Skeletal muscle tissue (tissue), 4 donors: Measurements from ENCODE around the gene RHOV. TPM values are rescaled to one million over a fixed set of nuclear protein-coding genes. Genes with fewer than 3 reads are reported as not detected.
A peak's percentile ranks its signal among the peaks of the same experiment; 100 is the strongest.
"Not testable (repeated sequence)": the region's sequence is repeated elsewhere in the genome, so short reads cannot be mapped to it uniquely, and the experiment has no call there.

Source experiments
- H3K27ac ChIP-seq: one replicate; pipeline ENCODE4 v1.7.0; 2013; ENCODE audit warnings: mild to moderate bottlenecking, low read depth, low read length, inconsistent platforms
- H3K27me3 ChIP-seq, 3 donors: one replicate each; pipeline ENCODE4 v1.7.0; 2013; ENCODE audit warnings: low read length in 3 of 3; ENCODE audit not compliant: control insufficient read depth in 3 of 3, insufficient read depth in 3 of 3
- H3K36me3 ChIP-seq, 3 donors: one replicate each; pipeline ENCODE4 v1.7.0; 2013; ENCODE audit warnings: low read length in 3 of 3; ENCODE audit not compliant: control insufficient read depth in 3 of 3, insufficient read depth in 3 of 3
- H3K4me1 ChIP-seq, 3 donors: one replicate each; pipeline ENCODE4 v1.7.0; 2013; ENCODE audit warnings: low read length in 3 of 3, mild to moderate bottlenecking in 3 of 3; ENCODE audit not compliant: control insufficient read depth in 3 of 3, insufficient read depth in 3 of 3
- H3K4me3 ChIP-seq, 3 donors: one replicate each; pipeline ENCODE4 v1.7.0; 2013; ENCODE audit warnings: low read length in 3 of 3
- H3K9ac ChIP-seq, 3 donors: one replicate each; pipeline ENCODE4 v1.7.0; 2013; ENCODE audit warnings: low read length in 3 of 3, mild to moderate bottlenecking in 3 of 3, moderate library complexity in 2 of 3, low read depth in 1 of 3
- H3K9me3 ChIP-seq, 3 donors: one replicate each; pipeline ENCODE4 v1.7.0; 2013; ENCODE audit warnings: low read length in 3 of 3; ENCODE audit not compliant: control insufficient read depth in 3 of 3
- total RNA-seq: library from RNA; depleted of rRNA; stranded (reverse); fragments of >200 nt; gene quantifications from one replicate; pipeline ENCODE4 v1.2.3, GENCODE V29; 2014
- donor health status: Osteomylitis.

The RHOV gene
- total RNA-seq, 1 donor from 2014 or later, result 1.0 TPM

DNA sequence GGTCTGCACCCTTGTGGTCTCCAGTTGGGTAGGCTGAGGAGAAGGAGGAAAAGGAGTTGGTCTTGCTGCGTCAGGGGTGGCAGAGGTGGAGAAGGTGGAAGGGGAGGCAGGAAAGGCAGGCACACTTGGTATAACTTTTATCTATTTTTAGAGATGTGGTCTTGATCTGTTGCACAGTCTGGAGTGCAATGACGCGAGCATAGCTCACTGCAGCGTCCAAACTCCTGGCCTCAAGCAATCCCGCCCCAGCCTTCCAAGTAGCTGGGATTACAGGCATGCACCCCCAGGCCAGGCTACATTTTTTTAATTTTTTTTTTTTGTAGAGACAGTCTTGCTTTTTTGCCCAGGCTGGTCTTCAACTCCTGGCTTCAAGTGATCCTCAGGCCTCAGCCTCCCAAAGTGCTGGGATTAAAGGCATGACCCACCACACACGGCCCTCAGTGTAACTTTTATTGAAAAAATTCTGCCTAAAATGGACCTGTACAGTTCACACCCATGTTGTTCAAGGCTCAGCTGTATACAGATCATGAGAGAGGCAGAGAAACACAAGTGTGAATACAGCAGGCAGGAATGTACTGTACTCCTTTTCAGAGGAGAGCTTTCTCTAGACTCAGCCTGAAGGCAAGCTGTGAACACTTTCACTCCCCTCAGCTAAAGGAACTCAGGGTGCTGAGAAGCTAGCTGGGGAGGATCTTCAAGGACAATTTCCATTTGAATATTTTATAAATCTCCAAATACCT is 2.1 kb upstream of the RHOV start:
- H3K27me3 ChIP-seq, result peaks cover 10 to 18% (median 16%) of the 10 kb centered on the region in 3 donors

DNA sequence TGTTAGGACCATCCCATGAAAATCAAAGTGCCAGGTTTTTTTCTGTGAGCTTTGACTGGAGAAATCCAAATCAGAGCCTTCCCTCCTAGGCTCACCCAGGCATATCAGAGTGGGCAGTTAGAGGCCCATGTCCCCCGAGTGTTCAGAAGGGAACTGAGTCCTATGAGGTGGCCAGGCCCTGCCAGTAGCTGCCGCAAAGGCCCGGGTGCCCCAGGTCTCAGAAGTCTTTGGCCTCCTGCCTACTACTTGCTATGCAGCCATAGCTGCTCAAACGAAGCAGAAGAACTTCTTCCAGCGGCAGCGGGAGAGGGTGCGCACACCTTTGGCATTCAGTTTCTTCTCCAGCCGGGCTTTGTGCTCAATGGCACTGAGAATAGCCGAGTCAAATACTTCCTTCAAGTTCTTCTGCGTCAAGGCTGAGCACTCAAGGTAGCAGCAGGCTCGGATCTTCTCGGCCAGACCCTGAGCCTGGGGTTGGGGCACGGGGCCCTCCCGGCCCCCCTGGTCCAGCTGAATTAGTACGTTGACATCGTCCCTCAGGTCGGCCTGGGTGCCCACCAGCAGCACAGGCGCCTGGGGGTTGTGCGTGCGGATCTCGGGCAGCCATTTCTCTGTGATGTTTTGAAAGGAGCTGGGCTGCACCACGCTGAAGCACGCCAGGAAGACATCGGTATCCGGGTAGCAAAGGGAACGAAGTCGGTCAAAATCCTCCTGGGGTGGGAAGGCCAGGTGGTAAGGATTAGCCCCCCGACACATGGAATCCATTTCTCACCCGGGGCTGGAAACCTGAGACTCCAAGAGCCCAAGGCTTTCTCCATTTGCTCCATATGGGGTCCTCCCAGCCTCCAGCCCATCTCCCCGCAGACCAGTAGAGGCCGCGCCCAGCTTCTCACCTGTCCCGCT is 992 bp downstream of the RHOV start:
- peak overlapping the region in 1 of 3 donors; percentile 27 for H3K9ac ChIP-seq
- H3K27me3 ChIP-seq, result peaks cover 13 to 24% (median 16%) of the 10 kb centered on the region in 3 donors
- no peaks in the 10 kb centered on the region for H3K36me3 ChIP-seq
- H3K9me3 ChIP-seq, result no peaks in the 10 kb centered on the region
- peak overlapping the region; percentile 24 to 66 (median 63) for H3K4me3 ChIP-seq
- peaks cover 6 to 8% (median 7%) of the 10 kb centered on the region in 3 donors for H3K4me1 ChIP-seq
- H3K27ac ChIP-seq, result no peak overlapping the region

More for the DNA sequence above, 2.1 kb upstream of the RHOV start:
- Histone ChIP-seq H3K36me3 (no peaks in the 10 kb centered on the region), H3K4me3 (no peak overlapping the region), H3K4me1 (peaks cover 6 to 8% (median 7%) of the 10 kb centered on the region in 3 donors), H3K9me3 (no peaks in the 10 kb centered on the region), H3K9ac (no peak overlapping the region), H3K27ac (no peak overlapping the region)

DNA sequence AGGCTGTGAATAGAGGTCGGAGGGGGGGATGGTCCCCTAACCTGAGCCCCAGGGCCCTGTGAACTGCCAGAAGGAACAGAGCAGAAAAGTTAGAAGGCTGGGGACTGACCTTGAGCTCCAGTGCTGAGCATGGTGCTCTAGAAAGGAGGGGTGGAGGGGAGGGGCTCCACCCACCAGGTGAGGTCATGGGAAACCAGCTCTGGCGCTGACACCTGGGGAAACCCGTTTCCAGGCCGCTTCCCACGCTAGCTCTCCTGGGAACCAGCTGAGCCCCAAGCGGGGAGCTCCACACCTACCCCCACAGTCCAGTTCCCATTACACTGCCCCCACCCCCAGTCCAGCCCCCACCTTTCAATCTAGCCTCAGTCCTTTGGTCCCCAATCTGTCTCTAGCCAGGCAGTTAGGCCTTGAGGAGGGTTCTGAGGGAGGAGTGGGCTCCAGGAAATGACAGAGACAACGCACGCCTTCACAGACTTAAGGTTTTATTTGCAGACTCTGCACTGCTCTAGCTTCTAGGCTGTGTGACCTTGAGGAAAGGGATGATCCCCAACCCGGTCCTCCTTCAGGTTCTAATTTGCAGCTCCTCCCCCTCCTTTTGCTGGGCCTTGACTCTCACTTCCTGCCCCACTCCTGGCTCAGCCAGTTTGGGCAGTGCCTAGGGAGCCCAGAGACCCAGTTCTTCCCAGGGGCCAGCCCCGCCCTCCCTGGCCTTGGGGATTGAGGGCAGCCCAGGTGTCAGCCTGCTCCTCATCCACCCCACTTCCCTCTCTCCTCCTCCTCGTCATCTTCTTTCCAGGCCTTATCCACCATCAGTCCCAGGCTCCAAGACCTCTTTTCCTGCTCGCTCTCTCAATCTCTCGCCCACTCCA is 2.1 kb downstream of the RHOV start:
- H3K9me3 ChIP-seq, result no peaks in the 10 kb centered on the region
- H3K9ac ChIP-seq, result no peak overlapping the region
- H3K4me1 ChIP-seq, result peaks cover 6 to 8% (median 7%) of the 10 kb centered on the region in 3 donors
- no peak overlapping the region for H3K27ac ChIP-seq
- peaks cover 13 to 24% (median 16%) of the 10 kb centered on the region in 3 donors for H3K27me3 ChIP-seq
- H3K36me3 ChIP-seq, result no peaks in the 10 kb centered on the region
- no peak overlapping the region for H3K4me3 ChIP-seq

DNA sequence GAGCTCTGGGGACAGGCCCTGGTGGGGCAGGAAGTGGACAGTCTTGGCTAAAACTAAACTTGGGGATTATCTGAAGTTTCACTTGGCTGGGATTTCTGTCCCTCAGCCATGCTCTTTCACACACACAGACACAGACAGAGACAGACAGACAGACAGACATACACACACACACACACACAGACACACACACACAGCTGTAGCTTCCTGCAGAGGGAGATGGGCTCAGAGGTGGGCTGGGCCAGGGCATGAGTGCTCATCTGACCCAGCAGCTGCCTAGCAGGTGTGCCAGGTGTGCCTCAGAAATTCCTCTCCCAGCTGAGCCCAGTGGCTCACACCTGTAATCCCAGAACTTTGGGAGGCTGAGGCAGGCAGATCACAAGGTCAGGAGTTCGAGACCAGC is 3.3 kb downstream of the RHOV start:
- no peaks in the 10 kb centered on the region for H3K36me3 ChIP-seq
- no peak overlapping the region for H3K27ac ChIP-seq
- no peak overlapping the region for H3K4me3 ChIP-seq
- peaks cover 6 to 8% (median 7%) of the 10 kb centered on the region in 3 donors for H3K4me1 ChIP-seq
- peaks cover 13 to 24% (median 21%) of the 10 kb centered on the region in 3 donors for H3K27me3 ChIP-seq
- no peak overlapping the region for H3K9ac ChIP-seq
- no peaks in the 10 kb centered on the region for H3K9me3 ChIP-seq

DNA sequence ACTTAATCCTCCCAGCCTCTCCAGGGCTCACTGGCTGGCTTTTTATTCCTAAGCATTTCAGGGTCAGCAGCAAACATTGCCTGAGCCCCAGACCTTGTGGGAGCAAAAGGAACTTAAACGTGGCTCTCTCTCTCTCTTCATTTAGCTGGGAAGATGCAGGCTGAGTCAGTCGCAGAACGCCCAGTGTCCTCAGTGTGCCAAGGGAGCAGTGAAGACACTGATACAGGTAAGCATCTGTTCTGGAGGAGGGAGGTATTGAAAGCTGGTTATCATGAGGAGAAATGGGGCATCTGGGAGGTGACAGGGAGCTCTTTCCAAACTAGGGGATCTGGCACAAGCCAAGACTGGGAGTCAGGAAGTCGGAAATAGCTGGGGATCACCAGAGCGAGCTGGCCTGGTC is 4.3 kb downstream of the RHOV start:
- Histone ChIP-seq H3K27ac (no peak overlapping the region), H3K4me3 (no peak overlapping the region), H3K9me3 (no peaks in the 10 kb centered on the region), H3K4me1 (peaks cover 6 to 8% (median 7%) of the 10 kb centered on the region in 3 donors), H3K36me3 (no peaks in the 10 kb centered on the region), H3K27me3 (peaks cover 13 to 24% (median 23%) of the 10 kb centered on the region in 3 donors), H3K9ac (no peak overlapping the region)

DNA sequence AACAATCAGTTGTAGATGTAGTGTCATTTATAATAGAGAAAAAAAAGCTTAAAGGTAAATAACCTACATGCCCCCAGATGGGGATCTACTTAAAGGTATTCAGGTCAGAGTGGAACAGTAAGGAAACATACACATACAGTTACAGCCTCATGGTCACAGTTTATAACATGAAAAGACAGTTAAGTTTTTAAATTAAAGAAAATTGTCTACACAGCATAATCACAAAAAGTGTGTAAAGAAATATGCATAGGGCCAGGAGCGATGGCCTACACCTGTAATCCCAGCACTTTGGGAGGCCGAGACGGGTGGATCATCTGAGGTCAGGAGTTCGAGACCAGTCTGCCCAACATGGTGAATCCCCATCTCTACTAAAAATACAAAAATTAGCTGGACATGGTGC is 6.8 kb downstream of the RHOV start:
- H3K36me3 ChIP-seq, result no peaks in the 10 kb centered on the region
- no peaks in the 10 kb centered on the region for H3K4me1 ChIP-seq
- no peak overlapping the region for H3K9ac ChIP-seq
- peaks cover 14 to 23% (median 18%) of the 10 kb centered on the region in 3 donors for H3K27me3 ChIP-seq
- no peak overlapping the region for H3K27ac ChIP-seq
- H3K4me3 ChIP-seq, result no peak overlapping the region
- H3K9me3 ChIP-seq, result no peaks in the 10 kb centered on the region

DNA sequence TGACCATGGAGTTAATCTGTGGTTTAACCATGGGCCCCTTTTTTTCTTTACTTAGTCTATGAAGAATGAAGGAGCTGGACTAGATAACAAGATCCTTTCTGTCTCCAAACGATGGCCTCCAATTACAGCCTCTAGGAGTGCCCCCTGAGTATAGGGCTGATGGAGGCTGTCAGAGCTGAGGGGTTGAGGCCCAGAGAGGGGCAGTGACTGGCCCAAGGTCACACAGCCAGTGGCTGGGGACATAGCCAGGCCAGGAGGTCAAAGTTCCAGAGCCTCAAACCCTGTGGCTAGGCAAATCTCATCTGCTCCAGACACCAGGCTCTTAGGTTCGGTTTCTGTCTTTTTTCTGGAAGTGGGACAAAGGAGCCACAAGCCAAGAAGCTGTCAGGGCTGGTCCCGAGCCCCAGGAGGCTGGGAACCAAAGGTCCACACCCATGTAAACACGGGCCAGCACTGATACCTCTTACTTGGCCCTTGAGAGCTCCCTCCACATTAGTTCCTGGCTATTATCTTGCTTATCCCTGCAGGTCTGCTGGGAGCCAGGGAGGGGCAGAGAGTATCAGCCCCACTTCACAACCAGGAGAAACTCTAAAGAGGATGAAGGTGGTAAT is 10.3 kb downstream of the RHOV start:
- Histone ChIP-seq H3K4me3 (no peak overlapping the region), H3K27me3 (peaks cover 18 to 26% (median 20%) of the 10 kb centered on the region in 3 donors), H3K9me3 (no peaks in the 10 kb centered on the region), H3K9ac (no peak overlapping the region), H3K27ac (no peak overlapping the region), H3K4me1 (no peaks in the 10 kb centered on the region), H3K36me3 (no peaks in the 10 kb centered on the region)

DNA sequence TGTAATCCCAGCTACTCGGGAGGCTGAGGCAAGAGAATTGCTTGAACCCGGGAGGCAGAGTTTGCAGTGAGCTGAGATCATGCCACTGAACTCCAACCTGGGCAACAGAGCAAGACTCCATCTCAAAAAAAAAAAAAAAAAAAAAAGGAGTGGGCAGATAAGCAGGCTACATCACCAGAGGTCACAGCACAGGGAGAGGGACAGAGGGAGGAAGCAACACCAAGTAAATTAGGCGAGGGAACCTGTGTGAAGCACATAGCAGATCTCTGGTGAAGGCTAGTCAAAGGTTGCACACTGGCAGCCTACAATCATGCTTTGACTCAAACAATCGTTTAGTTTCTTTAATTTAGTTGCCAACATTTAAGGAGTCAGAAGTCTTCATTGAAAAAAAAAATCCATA is 12.9 kb downstream of the RHOV start:
- H3K9ac ChIP-seq, H3K9me3 ChIP-seq, H3K4me1 ChIP-seq, H3K4me3 ChIP-seq, H3K36me3 ChIP-seq, H3K27ac ChIP-seq: not testable (repeated sequence)
- H3K27me3 ChIP-seq, result peaks cover 23 to 30% (median 24%) of the 10 kb centered on the region in 3 donors

DNA sequence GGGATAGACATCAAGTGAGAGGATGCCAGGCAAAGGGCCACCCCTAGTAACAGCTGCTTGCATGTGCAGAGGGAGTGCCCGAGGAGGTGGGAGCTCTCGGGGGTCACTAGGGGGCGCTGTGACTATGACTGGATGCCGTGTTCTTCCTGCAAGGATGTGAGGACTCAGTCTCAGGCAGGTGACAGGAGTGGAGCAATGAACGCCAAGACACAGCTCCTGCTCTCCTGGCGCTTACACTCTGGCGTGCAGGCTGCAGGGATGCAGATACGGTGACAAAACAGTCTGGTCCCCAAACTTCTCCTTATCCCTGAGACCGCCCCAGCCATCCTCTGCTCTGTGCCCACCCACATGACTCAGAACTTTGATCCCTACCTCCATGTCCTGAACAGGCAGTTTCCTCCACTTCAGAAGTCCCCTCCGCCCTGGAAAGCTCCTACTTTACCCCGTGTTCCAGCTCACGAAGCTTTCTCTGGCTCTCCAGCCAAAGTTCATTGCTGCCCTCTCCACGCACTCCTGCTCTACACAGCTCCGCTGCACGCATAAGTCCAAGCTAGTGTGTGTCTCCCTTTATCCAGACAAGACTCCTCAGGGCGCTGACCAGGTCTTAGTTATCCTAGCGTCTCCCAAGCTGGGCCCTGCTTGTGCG is 14.7 kb downstream of the RHOV start:
- Histone ChIP-seq H3K27me3 (peaks cover 19 to 22% (median 22%) of the 10 kb centered on the region in 3 donors), H3K9ac (no peak overlapping the region), H3K4me1 (peaks cover 0 to 7% (median 5%) of the 10 kb centered on the region in 3 donors), H3K36me3 (no peaks in the 10 kb centered on the region), H3K27ac (no peak overlapping the region), H3K9me3 (no peaks in the 10 kb centered on the region), H3K4me3 (no peak overlapping the region)
